ENCODE data around the gene SIGLEC5.

The SIGLEC5 gene

GRCh38 chr19:51587264-51588191 lies 42.7 kb downstream of the SIGLEC5 start:
- DNase-seq = no peak

GRCh38 chr19:51586799-51587198 lies 43.4 kb downstream of the SIGLEC5 start:
- no peak for DNase-seq

- DNase-seq = no peak
Measured at GRCh38 chr19:51586103-51586728, 44.0 kb downstream of the SIGLEC5 start.

GRCh38 chr19:51576850-51577249 lies 53.4 kb downstream of the SIGLEC5 start:
- DNase-seq = no peak

GRCh38 chr19:51573331-51573730 lies 56.9 kb downstream of the SIGLEC5 start:
- DNase-seq = no peak

- no peak for DNase-seq
Measured at GRCh38 chr19:51572908-51573307, 57.3 kb downstream of the SIGLEC5 start.

GRCh38 chr19:51572410-51572809 lies 57.8 kb downstream of the SIGLEC5 start:
- no peak for DNase-seq

- DNase-seq = no peak
Measured at GRCh38 chr19:51571599-51571998, 58.6 kb downstream of the SIGLEC5 start.

- DNase-seq = no peak
Measured at GRCh38 chr19:51570962-51571575, 59.1 kb downstream of the SIGLEC5 start, which contains the start of gene ZNF175. TSS of gene ZNF175 (plus strand) at chr19:51571283. CDS start at chr19:51573330, 2,047 bp downstream.

GRCh38 chr19:51568456-51568855 lies 61.7 kb downstream of the SIGLEC5 start:
- DNase-seq = no peak

- no peak for DNase-seq
Measured at GRCh38 chr19:51567583-51567982, 62.6 kb downstream of the SIGLEC5 start.

GRCh38 chr19:51566489-51567100 lies 63.6 kb downstream of the SIGLEC5 start:
- no peak for DNase-seq

- DNase-seq = no peak
Measured at GRCh38 chr19:51565583-51565982, 64.6 kb downstream of the SIGLEC5 start.

GRCh38 chr19:51564791-51565190 lies 65.4 kb downstream of the SIGLEC5 start:
- no peak for DNase-seq

Measured in NCI-H2029 treated with DMSO at 0.1 percent for 48 hours (cell line).